GM18858 (cell line): ENCODE data around the gene MSH5.

Experiments
- ATAC-seq: cut with Tn5 transposase; IDR thresholded peaks from one replicate; pipeline ENCODE4 v1.9.1; 2021; ENCODE audit not compliant: unreplicated experiment

The MSH5 gene

DNA sequence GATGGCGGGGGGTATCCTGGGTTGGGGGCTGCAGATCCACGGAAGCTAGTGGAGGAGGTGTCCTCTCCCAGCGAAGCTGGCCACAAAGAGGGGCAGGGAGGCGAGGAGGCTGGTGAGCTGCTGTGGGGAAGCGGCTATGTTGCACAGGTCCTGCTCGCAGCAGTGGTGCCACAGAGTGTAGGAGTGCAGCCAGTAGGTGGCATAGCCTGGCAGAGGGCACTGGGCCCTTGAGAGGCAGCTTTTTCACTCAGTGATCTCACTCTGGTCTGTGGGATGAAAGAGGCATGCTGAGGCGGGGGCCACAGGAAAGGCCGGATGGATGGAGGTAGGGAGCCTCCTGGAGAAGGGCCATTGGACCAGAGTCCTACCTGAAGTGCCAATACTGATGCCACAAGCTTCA, 27.5 kb upstream of the MSH5 start:
- no peak for ATAC-seq

DNA sequence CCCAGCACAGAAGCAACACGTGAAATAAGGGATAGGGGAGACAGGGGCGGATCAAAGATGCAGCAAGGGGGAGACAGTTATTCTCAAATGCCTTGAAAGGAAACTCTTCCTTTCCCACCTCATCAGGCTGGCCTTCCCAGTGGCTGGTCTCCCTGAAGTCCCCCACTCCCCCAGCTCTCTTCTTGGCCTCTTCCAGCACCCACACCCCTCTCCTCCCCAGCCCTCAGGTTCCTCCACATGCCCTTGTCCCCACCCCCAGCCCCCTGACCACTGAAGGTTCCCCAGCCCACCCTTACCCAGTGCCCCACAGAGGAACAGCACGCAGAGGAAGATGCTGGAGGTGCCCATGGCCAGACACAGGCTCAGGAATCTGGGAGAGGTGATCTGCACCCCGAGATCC, 26.3 kb upstream of the MSH5 start:
- ATAC-seq: no peak

DNA sequence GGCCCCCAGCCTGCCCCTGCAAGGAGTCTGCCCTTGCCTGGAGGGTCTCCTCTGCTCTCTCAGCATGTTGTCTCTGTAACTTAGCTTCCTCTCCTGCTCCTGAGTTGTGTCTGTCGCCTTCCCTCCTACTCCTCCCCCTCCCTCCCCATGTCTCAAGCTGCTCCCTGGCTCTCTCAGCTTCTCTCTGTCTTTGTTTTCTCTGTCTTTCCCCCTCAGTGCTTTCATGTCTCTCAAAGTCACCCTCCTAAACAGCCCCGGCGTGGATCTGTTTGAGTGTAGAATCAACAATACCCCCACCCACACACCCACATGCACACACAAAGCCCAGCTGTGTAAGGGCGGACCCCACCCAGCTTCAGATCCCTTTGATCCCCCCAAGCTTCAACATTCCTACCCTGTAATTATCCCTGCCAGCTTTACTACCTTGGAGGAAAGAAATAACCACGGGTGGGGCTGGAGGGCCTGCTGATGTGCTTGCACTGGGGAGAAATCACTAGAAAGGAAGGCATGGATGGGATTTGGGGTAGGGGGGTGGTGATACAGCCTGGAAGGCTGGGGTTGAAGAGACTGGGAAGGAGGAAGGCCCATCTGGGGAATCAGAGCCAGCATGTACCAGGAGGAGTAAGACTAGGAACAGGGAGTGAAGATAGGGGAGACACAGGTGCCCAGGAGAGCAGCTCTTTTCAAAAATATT, 25.7 kb upstream of the MSH5 start:
- ATAC-seq: no peak

DNA sequence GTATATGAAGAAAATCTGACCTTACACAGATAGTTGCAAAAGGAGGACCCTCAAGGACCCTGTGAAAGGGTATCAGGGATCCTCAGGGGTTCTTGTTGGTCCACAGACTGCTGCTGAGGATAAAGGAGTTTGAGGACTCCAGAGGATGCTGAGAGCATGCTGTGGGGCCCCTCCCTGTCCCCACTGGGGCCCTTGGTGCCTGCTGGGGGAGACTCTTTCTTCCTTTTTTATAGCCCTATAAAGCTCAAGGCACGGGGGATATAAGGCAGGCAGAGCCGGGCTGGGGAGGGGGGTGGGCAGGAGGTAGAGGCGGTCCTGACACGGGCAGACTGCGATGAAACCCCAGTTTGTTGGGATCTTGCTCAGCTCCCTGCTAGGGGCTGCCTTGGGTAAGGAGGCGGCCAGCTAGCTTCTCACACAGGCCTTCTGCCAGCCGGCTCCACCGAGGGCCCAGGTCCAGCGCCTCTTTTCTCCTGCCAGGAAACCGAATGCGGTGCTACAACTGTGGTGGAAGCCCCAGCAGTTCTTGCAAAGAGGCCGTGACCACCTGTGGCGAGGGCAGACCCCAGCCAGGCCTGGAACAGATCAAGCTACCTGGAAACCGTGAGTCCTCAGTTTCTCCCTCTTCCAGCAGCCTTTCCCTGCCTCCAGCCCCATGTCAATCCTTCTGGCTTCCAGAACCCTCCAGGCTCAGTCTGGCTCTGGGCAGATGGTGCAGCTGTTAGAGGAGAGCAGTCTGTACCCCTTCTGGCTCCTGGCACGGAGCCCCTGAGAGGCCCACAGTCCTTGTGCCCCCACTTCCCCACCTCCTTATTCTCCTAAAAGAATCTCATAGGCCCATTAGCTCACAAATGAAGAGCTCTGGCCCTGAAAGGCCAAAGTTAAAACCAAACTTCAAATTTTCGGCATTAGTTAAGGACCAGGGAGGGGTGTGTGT, 24.5 kb upstream of the MSH5 start, which contains the start of gene LY6G6D:
Gene LY6G6D, plus strand, starts transcription at position 327 of the 937 bp plus-strand sequence. Its CDS starts 8 bp downstream, at position 335.
- no peak for ATAC-seq

DNA sequence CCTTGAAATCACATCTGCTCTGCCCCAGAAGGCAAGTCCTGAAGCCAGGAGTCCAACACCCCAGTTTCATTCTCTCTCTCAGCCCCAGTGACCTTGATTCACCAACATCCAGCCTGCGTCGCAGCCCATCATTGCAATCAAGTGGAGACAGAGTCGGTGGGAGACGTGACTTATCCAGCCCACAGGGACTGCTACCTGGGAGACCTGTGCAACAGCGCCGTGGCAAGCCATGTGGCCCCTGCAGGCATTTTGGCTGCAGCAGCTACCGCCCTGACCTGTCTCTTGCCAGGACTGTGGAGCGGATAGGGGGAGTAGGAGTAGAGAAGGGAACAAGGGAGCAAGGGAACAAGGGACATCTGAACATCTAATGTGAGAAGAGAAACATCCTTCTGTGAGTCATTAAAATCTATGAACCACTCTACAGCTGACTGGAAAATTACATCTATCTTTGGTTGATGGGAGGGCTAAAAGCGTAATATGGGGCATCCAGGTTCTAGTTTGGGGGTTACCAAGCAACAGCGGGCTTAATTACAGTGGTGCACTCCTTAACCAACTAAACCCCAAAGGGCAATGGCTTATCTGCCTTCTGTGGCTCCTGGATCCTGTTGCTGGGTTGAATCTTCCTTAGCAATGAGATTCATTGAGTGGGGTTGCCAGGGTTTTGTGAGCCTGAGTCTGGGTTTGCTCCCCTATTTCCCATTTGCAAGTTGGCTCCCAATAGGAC, 22.1 kb upstream of the MSH5 start:
- no peak for ATAC-seq

DNA sequence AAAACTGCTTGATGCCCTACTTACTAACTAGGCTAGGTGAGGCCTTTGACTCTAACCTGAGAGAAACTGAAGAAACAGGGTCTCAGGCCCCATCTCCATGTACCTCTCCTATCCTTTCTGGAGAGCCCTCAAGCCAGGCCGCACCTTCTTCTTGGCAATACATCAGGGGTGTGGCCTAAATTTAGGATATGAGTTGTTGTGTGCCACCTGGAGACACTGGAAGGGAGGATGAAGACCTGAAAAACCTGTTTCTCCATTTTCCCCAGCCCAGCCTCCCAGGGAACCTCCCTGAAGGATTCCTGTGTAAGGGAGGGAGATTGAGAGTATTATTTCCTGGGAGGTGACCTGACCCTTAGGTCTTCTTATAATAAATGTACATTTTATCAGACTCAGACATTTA, 21.5 kb upstream of the MSH5 start:
- no peak for ATAC-seq

DNA sequence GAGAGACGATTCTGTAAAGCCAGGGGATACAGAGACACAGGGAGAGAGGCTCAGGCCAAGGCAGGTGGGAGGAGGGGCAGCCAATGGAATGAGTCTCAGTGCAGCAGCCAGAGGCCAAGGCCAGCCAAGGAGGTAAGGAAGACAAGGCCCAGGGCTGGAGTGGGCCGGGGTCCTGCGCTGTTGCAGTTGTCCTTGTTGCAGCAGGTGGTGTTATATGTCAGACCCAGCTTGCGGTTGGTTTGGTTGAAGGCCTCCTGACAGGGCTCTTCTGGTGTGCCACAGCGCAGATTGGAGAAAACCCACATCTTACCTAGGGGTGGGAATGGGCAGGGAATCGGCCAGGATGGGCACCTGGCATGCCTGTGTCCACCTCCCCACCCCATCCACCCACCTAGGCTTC, 20.8 kb upstream of the MSH5 start:
- ATAC-seq: no peak

DNA sequence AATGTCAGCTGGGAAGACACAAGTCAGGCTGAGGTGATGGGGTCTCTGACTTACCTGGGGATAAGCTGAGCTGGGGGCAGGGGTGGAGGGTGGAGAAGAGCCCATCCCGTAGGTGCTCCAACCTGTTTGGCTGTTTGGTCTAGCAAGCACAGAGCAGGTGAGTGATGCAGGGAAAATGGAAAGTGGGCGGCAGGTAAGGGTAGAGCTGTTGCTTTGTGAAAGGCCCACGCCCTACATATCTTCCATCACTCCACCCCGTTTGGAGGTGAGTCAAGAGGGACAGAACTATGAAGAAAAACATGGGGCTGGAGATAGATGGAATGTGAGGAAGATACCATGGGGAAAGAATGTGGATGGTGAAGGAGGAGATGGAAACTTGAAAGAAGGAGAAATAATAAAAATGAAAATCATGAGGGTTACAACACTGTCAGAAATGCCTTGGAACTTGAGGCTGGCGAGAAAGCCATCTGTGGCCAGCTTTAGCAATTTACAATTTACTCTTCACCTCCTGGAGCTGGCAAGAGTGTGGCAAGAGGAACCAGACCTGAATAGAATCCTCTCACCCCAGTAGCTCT, 19.5 kb upstream of the MSH5 start:
- ATAC-seq: no peak

DNA sequence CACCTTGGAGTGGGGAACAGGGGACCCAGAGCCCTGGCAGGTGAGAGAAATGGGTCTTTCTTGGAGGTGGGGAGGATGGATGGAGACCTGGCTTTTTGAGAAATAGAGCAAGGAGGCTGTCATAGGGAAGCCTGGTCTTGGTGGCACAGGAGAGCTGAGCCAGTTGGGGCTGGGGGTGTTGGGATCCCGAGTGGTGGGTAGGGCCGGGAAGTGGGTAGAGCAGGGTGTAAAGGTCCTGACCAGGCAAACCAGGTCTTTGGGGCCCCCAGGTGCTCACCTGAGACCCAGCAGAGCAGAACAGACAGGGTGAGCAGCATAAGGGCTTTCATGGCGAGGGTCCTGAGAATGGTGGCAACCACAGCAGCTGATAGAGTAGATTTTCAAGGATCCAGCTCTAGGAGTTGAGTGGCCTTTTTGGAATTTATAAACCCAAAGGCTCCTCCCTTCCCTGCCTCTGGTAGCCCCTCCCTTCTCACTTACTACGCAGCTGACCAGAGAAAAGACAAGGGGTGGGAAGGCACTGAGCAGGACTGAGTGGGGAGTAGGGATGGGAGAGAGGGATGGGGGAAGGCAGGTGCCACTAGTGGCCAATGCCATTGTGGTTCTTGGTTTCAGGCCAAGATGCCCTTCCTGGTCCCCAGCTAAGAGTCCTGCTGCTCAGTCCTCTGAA, 18.3 kb upstream of the MSH5 start, which contains the start of gene LY6G6C:
Gene LY6G6C, minus strand, starts transcription at position 396 of the 670 bp plus-strand sequence. Its CDS starts 67 bp downstream, at position 329.
- ATAC-seq: no peak

DNA sequence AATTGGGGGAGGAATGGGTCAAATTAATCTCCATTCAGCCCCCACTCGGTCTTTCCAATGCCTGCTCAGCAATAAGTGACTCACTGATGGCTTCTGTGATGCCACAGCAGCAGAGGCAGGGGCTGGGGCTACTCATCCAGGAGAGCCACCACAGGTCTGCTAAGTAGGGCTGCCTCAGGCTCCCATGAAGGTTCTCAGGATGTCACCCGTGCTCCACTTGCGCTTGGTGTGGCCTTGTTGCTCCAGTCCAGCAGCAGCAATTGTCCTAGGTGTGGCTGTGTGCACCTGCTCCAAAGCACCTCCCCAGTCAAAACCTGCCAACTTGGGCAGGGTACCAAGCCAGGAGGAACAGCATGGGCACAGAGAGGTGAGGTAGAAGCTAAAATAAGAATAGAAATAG, 17.6 kb upstream of the MSH5 start:
- no peak for ATAC-seq

DNA sequence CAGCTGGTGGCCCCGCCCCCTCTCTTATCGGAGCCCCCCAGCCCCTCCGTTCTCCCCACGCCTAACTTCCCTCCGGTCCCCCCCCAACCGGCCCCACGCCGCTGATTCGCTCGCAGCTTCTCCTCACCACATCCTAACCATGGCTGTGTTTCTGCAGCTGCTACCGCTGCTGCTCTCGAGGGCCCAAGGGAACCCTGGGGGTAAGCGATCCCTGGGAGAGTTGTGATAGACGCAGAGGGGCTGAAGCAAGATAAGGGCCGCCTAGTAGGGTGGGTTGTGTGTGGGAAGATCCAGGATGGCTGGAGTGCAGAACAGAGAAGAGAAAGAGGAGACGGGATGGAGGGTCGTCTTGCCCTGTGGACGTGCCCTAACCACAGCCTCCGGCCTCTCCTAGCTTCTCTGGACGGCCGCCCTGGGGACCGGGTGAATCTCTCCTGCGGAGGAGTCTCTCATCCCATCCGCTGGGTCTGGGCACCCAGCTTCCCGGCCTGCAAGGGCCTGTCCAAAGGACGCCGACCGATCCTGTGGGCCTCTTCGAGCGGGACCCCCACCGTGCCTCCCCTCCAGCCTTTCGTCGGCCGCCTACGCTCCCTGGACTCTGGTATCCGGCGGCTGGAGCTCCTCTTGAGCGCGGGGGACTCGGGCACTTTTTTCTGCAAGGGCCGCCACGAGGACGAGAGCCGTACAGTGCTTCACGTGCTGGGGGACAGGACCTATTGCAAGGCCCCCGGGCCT, 16.4 kb upstream of the MSH5 start, which contains the start of gene MPIG6B:
Gene MPIG6B, plus strand, starts transcription at position 129 of the 735 bp plus-strand sequence. Its CDS starts 11 bp downstream, at position 140.
- no peak for ATAC-seq

DNA sequence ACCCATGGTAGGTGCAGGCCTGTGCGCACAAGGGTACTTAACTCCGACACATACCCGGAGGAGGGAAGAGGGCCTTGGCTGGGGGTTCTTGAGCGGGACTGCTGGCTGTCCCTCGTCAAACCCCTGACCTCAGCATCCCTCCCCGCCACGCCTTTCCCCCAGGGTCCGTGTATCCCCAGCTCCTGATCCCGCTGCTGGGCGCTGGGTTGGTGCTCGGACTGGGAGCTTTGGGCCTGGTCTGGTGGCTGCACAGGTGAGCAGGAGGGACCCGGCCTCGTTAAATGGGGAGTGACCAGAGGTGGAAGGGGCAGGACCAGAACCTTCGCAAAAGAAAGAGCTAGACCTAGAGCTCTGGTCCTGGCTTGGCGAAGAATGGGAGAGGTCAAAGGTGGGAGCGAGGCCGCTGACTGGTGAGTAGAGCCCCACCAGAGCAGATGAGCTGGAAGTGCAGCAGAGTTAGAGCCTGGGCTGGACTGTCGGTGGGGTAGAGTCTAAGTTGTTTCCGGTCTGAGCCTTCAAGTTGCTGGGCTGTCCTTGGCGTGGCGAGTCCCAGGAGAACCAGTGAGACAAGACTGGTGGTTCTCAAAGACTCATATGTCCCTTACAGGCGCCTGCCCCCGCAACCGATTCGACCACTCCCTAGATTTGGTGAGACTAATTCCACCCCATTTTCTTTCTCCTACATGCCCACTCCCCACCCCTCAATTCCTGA, 15.7 kb upstream of the MSH5 start:
- no peak for ATAC-seq

DNA sequence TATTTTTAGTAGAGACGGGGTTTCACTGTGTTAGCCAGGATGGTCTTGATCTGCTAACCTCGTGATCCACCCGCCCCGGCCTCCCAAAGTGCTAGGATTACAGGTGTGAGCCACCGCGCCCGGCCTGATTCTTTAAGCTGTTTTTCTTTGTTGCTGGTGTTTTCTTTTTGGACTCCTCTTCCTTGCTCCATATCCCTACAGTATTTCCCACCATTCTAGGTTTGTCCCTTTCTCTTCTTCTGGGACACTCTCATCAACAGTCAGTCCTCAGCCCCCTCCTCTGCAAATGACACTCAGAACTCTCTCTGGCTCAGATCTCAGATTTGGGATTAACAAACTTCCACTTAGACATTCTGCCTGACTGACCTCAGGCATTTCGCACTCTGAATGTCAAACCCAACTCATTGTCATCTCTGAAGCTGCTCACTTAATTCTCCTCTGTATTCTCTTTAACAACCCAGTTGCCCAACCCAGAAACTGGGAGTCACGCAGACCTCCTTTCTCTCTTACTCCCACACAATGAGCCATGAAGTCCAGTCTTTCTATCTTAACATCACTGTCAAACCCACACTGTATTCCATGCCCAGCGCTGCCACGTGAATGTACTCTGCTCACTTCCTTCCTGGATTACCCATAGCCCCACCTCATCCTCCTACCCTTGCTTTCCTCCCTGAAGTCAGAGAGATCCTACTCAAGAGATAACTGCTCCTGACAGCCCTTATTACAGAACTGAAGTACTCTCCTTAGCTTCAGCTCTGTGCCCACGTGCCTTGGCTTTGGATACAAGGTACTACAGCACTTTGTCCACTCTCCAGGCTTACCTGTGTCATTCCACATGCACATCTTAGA, 14.1 kb upstream of the MSH5 start:
- no peak for ATAC-seq

DNA sequence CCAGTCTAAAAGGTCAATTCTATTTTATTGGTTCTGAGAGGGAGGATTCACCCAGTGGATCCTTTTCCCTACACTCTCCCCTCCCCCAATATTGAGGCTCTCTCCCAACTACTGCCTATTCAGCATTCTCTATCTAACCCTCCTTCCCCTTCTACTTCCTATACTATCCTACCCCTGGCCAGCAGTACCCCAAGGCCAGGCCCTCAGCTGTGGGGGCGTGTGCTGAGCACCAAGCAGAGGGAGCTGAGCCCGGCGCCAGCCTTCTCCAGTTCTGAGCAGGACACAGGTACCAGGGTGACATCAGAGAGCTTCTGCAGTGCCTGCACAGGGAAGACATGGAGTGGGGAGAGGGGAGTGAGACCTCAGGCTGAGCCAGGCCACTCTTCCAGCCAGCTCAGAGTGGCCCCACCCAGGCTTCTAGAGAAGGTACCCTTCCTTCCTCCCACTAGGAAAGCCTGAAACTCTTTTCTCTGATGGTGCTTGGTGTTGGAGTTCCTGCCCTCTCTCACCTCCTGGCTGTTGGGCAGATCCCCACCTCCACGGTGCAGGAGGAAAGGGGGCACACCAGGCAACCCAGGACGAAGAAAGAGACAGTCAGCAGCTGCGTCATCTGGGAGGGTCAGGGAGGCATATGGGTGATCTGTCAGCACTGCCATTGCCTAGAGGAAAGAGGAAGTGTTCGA, 12.6 kb upstream of the MSH5 start:
- ATAC-seq: no peak

DNA sequence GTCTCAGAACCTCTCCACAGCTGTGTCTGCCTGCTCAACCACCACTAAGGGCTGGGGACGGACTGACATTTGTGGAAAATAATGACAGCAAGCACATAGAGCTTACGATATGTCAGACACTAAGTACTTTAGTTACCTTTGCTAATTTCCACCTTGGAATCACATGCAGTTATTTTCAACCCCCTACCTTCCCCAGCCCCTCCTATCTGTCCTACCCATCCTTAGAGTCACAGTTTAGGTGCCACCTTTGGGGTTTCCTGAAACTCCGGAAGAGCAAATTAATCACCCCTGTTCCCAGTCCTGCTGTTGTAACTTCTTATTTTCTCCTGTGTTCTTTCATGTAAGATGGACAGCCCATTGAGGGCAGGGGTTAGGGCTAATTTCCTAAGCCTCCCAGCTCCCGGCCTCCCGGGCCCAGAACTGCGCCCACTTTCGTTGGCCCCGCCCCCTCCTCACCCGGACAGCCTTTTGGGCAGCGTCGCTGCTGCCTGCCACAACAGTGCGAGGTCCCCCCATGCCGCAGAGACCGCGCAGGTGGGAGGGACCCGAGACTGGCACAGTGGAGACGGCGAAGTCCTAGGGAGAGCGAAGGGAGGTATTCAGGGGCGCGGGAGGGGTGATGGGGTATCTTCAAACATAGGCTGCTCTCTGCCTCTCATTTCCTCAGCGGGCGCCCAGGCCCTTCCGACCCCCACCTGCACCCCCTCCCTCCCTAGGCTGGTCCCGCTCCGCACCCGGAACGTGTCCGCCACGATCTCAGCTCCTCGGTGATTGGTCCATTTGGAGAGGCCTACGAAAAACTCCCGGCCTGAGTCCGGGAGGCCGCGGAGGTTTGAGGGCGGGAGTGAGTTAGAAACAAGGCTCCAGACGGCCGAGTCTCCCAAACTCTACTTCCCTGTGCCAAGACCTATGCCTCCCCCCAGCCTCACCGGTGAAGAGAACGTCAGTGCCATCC, 11.8 kb upstream of the MSH5 start:
- no peak for ATAC-seq

DNA sequence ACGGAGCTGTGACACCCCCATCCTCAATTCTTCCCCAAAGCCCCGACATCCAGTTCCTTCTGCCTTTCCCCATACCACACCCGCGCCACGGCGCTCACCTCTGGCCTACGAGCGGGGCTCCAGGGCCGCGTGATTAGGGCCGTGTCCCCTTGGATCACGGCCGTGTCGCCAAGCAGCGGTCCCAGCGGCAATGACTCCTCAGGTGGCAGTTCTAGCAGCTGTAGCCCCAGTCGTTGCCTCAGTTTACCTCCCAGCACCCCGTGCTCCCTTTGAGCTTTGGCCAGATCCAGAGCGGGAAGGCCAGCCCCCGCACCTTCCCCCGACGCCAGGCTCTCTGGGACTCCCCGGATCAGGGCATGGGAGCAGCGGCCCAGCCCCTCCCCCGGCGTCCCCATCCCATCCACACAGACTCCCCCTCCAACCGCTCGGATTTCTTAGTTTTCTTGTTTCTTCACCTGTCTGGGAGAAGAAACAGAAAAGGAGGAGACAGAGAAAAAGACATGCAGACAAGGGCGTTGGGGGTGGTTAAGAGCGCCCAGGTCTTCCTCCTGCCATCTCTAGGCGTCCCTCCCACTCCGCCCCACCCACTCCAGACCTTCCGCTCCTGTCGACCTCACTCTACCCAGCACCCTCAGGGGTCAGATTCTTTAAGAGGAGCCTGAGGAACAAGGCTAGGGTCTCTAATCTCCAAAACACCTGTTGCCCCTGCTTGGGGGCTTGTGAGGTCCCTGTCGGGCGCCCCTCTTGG, 10.9 kb upstream of the MSH5 start, which contains the start of gene DDAH2:
Gene DDAH2, minus strand, starts transcription at position 533 of the 748 bp plus-strand sequence. Its CDS starts 138 bp downstream, at position 395.
- no peak for ATAC-seq
